HCT116 (cell line): ENCODE data around the gene DHX40. TPM values are rescaled to one million over a fixed set of nuclear protein-coding genes. Genes with fewer than 3 reads are reported as not detected.
A peak's percentile ranks its signal among the peaks of the same experiment; 100 is the strongest.

Experiments used
- ATAC-seq: fragments of 200-7000 bp; cut with Tn5 transposase; 2 replicates; pipeline ENCODE4 v1.9.1; 2020; ENCODE audit warnings: mild to moderate bottlenecking, moderate library complexity
- BruUV-seq: library from RNA; stranded (reverse); fragments of 400-500 nt; replicated peaks from 2 replicates; lab custom pipeline; 2021; lab: Mats Ljungman, UMichigan
- CTCF ChIA-PET: fragments of 300-600 bp; sonication (Branson Sonifier 250); formaldehyde crosslinking; loops from one replicate; lab custom pipeline; 2021; ENCODE audit warnings: antibody characterized with exemption; lab: Charles Lee
- POLR2A ChIA-PET: fragments of 300-600, 350-600 bp; sonication (Branson Sonifier 250); formaldehyde crosslinking; loops from one replicate; lab custom pipeline; 2021; ENCODE audit warnings: antibody characterized with exemption; lab: Charles Lee
- RAD21 ChIA-PET, 2 experiments: fragments of 300-600 bp; sonication (Branson Sonifier 250); formaldehyde crosslinking; loops; one replicate each; lab custom pipeline; 2023; ENCODE audit warnings: low total read pairs in 2 of 2; ENCODE audit not compliant: uncharacterized antibody in 2 of 2, unreplicated experiment in 2 of 2, low non-redundant PET in 1 of 2; lab: Charles Lee
- DNase-seq: peaks from one replicate; pipeline ENCODE4 v3.0.0-alpha.2; 2010; ENCODE audit warnings: low read depth, low spot score
- H2AFZ ChIP-seq: fragments of 200-600 bp; shearing (Covaris generic), sonication (generic); 2 replicates; pipeline ENCODE4 v1.6.1; 2017; ENCODE audit warnings: low read depth, mixed run types, mixed read lengths, antibody characterized with exemption, low read length; ENCODE audit not compliant: poor library complexity, severe bottlenecking
- H3K27ac ChIP-seq: 2 replicates; pipeline ENCODE4 v1.5.1; 2012; ENCODE audit warnings: low read depth, low read length
- H3K27me3 ChIP-seq: fragments of 200-600 bp; sonication (generic); 2 replicates; pipeline ENCODE4 v1.6.1; 2016; ENCODE audit warnings: mixed run types, low read length, mixed read lengths; ENCODE audit not compliant: insufficient read depth
- H3K36me3 ChIP-seq, 2 experiments: fragments of 200-500 bp in 1 of 2; fragments of 200-600 bp in 1 of 2; sonication (Bioruptor generic) in 1 of 2; sonication (generic) in 1 of 2; 2 replicates each; pipeline versions ENCODE4 v1.5.1 to v1.6.1; 2014 to 2016; ENCODE audit warnings: low read length in 2 of 2, inconsistent platforms in 1 of 2, mixed read lengths in 1 of 2, mixed run types in 1 of 2; ENCODE audit not compliant: insufficient read depth in 2 of 2, control insufficient read depth in 1 of 2
- H3K4me1 ChIP-seq, 2 experiments: fragments of 200-600 bp in 1 of 2; sonication (generic) in 1 of 2; 2 replicates each; pipeline versions ENCODE4 v1.5.1 to v1.6.1; 2012 to 2017; ENCODE audit warnings: low read length in 2 of 2, inconsistent platforms in 1 of 2, mild to moderate bottlenecking in 1 of 2, mixed read lengths in 1 of 2, mixed run types in 1 of 2, moderate library complexity in 1 of 2; ENCODE audit not compliant: insufficient read depth in 2 of 2, control insufficient read depth in 1 of 2
- H3K4me2 ChIP-seq: fragments of 200-600 bp; sonication (generic); 2 replicates; pipeline ENCODE4 v1.6.1; 2017; ENCODE audit warnings: mixed run types, low read length, mixed read lengths
- H3K4me3 ChIP-seq, 2 experiments: fragments of 200-600 bp in 1 of 2; sonication (generic) in 1 of 2; replicated peaks in 1 of 2; 2 replicates each; pipeline ENCODE4 v1.5.1; 2011 to 2016; ENCODE audit warnings: low read length in 2 of 2, control low read depth in 1 of 2, low read depth in 1 of 2, mild to moderate bottlenecking in 1 of 2, mixed read lengths in 1 of 2, mixed run types in 1 of 2
- H3K79me2 ChIP-seq: fragments of 200-600 bp; sonication (generic); 2 replicates; pipeline ENCODE4 v1.6.1; 2017; ENCODE audit warnings: mild to moderate bottlenecking, mixed run types, low read length, moderate library complexity, mixed read lengths; ENCODE audit not compliant: insufficient read depth
- H3K9ac ChIP-seq: fragments of 200-600 bp; sonication (generic); 2 replicates; pipeline ENCODE4 v1.6.1; 2016; ENCODE audit warnings: low read length, mixed read lengths
- H3K9me2 ChIP-seq: fragments of 200-600 bp; sonication (generic), shearing (Covaris generic); 2 replicates; pipeline ENCODE4 v1.6.1; 2017; ENCODE audit warnings: mixed run types, mild to moderate bottlenecking, moderate library complexity; ENCODE audit not compliant: insufficient read depth
- H3K9me3 ChIP-seq, 2 experiments: fragments of 200-500 bp in 1 of 2; fragments of 200-600 bp in 1 of 2; sonication (Bioruptor generic) in 1 of 2; sonication (generic) in 1 of 2; 2 replicates each; pipeline ENCODE4 v1.6.1; 2014 to 2017; ENCODE audit warnings: low read length in 2 of 2, mixed read lengths in 2 of 2, inconsistent platforms in 1 of 2, low read depth in 1 of 2, mild to moderate bottlenecking in 1 of 2, mixed run types in 1 of 2, moderate library complexity in 1 of 2; ENCODE audit not compliant: control insufficient read depth in 1 of 2, insufficient read depth in 1 of 2
- H4K20me1 ChIP-seq: fragments of 200-600 bp; sonication (generic), shearing (Covaris generic); 2 replicates; pipeline ENCODE4 v1.6.1; 2017; ENCODE audit warnings: mixed run types, mild to moderate bottlenecking, moderate library complexity; ENCODE audit not compliant: insufficient read depth
- CBX3 ChIP-seq: IDR thresholded peaks from 2 replicates; pipeline ENCODE4 v1.6.1; 2012; ENCODE audit warnings: low read depth
- CEBPB ChIP-seq: IDR thresholded peaks from 2 replicates; pipeline ENCODE4 v1.6.1; 2012; ENCODE audit warnings: low read depth
- ELF1 ChIP-seq: IDR thresholded peaks from 2 replicates; pipeline ENCODE4 v1.6.1; 2012; ENCODE audit warnings: low read depth, borderline replicate concordance
- EZH2 ChIP-seq: fragments of 200-600 bp; sonication (generic); IDR thresholded peaks from 2 replicates; pipeline ENCODE4 v1.6.1; 2017; ENCODE audit warnings: antibody characterized with exemption, mixed run types
- FOSL1 ChIP-seq: IDR thresholded peaks from 2 replicates; pipeline ENCODE4 v1.6.1; 2012; ENCODE audit warnings: low read depth
- JUND ChIP-seq: IDR thresholded peaks from 2 replicates; pipeline ENCODE4 v1.6.1; 2012
- POLR2A ChIP-seq: IDR thresholded peaks from 2 replicates; pipeline ENCODE4 v1.7.0; 2011; ENCODE audit warnings: borderline replicate concordance; ENCODE audit not compliant: insufficient read depth, insufficient read length; ENCODE audit errors: extremely low read depth
- RAD21 ChIP-seq: IDR thresholded peaks from 2 replicates; pipeline ENCODE4 v1.6.1; 2012; ENCODE audit warnings: low read depth, mild to moderate bottlenecking
- SP1 ChIP-seq: IDR thresholded peaks from 2 replicates; pipeline ENCODE4 v1.6.1; 2012; ENCODE audit warnings: low read depth
- TCF7L2 ChIP-seq: IDR thresholded peaks from 2 replicates; pipeline ENCODE4 v1.7.0; 2011; ENCODE audit warnings: borderline replicate concordance, inconsistent platforms; ENCODE audit not compliant: insufficient read depth, insufficient read length; ENCODE audit errors: extremely low read depth
- YY1 ChIP-seq: IDR thresholded peaks from 2 replicates; pipeline ENCODE4 v1.6.1; 2011; ENCODE audit warnings: low read length, low read depth, moderate library complexity, mild to moderate bottlenecking; ENCODE audit not compliant: insufficient replicate concordance; ENCODE audit errors: extremely low read depth
- ZFX ChIP-seq: fragments of 450-650 bp; IDR thresholded peaks from 2 replicates; pipeline ENCODE4 v1.6.1; 2017
- ZNF274 ChIP-seq: fragments of 200-500 bp; sonication (Bioruptor generic); IDR thresholded peaks from 2 replicates; pipeline ENCODE4 v1.6.1; 2014; ENCODE audit warnings: mild to moderate bottlenecking, low read depth, low read length, inconsistent platforms
- intact Hi-C: fragments of 100-400 bp; cut with micrococcal nuclease; formaldehyde crosslinking; loops from 2 replicates; pipeline ENCODE4 v1.10.0; 2022
- total RNA-seq: library from RNA; stranded (reverse); gene quantifications from one replicate; pipeline ENCODE4 v1.2.1, GENCODE V29; 2021; ENCODE audit not compliant: unreplicated experiment
- TF ChIP-seq, protein P1 (sequence below): IDR thresholded peaks from 2 replicates; pipeline ENCODE4 v1.6.1; 2011; ENCODE audit warnings: mild to moderate bottlenecking, low read length, moderate library complexity; ENCODE audit not compliant: insufficient replicate concordance; ENCODE audit errors: extremely low read depth
- TF ChIP-seq, protein P2 (sequence below), 3 experiments: fragments of 200-600 bp in 1 of 3; sonication (generic) in 1 of 3; IDR thresholded peaks in 2 of 3; conservative IDR thresholded peaks in 1 of 3; 2 replicates each; pipeline ENCODE4 v1.5.1; 2012 to 2017; ENCODE audit warnings: low read depth in 2 of 3, low read length in 2 of 3, antibody characterized with exemption in 1 of 3, borderline replicate concordance in 1 of 3, control low read depth in 1 of 3, mild to moderate bottlenecking in 1 of 3, mixed read lengths in 1 of 3, mixed run types in 1 of 3, moderate library complexity in 1 of 3; ENCODE audit not compliant: insufficient read depth in 1 of 3
- TF ChIP-seq, protein P3 (sequence below): IDR thresholded peaks from 2 replicates; pipeline ENCODE4 v1.6.1; 2012
- TF ChIP-seq, protein P4 (sequence below): IDR thresholded peaks from 2 replicates; pipeline ENCODE4 v1.6.1; 2012; ENCODE audit warnings: low read depth

Gene DHX40
- total RNA-seq, 1 experiment from 2014 or later = 58.7 TPM

DNA sequence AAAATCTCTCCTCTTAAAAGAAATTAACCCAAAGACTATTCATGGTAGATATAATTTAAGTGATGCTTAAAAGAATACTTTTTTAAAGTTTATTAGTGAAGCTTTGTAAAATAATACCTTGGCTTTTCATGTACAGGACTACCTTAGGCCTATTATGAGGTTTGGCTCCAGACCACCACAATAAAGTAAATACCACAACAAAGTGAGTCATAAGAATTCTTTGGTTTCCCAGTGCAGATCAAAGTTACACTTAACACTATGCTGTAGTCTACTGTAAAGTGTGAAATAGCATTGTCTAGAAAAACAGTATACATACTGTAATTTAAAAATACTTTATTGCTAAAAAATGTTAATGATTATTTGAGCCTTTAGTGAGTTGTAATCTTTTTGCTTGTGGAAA is 85.9 kb downstream of the DHX40 start:
- intact Hi-C loops = no loop called here
- Histone ChIP-seq H3K9ac (no peak overlapping the region), H3K36me3 (peaks cover 79 to 85% of the 10 kb centered on the region in 2 experiments), H3K9me2 (no peaks in the 10 kb centered on the region), H3K9me3 (no peaks in the 10 kb centered on the region; a peak in 2 of 4 replicates), H3K27me3 (no peaks in the 10 kb centered on the region), H2AFZ (no peak overlapping the region), H3K27ac (no peak overlapping the region), H3K4me3 (no peak overlapping the region), H3K4me2 (no peak overlapping the region), H3K4me1 (no peaks in the 10 kb centered on the region), H4K20me1 (peaks cover 31% of the 10 kb centered on the region), H3K79me2 (peaks cover 93% of the 10 kb centered on the region)
- ChIA-PET CTCF (no interaction called here), POLR2A (no interaction called here), RAD21 (no interaction called here)
- no TSS peak for BruUV-seq
- TF ChIP-seq, protein P1, sequence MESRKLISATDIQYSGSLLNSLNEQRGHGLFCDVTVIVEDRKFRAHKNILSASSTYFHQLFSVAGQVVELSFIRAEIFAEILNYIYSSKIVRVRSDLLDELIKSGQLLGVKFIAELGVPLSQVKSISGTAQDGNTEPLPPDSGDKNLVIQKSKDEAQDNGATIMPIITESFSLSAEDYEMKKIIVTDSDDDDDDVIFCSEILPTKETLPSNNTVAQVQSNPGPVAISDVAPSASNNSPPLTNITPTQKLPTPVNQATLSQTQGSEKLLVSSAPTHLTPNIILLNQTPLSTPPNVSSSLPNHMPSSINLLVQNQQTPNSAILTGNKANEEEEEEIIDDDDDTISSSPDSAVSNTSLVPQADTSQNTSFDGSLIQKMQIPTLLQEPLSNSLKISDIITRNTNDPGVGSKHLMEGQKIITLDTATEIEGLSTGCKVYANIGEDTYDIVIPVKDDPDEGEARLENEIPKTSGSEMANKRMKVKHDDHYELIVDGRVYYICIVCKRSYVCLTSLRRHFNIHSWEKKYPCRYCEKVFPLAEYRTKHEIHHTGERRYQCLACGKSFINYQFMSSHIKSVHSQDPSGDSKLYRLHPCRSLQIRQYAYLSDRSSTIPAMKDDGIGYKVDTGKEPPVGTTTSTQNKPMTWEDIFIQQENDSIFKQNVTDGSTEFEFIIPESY = no peak
- no peak for TF ChIP-seq RAD21
- TF ChIP-seq FOSL1 = no peak
- TF ChIP-seq CEBPB = no peak
- TF ChIP-seq, protein P2, sequence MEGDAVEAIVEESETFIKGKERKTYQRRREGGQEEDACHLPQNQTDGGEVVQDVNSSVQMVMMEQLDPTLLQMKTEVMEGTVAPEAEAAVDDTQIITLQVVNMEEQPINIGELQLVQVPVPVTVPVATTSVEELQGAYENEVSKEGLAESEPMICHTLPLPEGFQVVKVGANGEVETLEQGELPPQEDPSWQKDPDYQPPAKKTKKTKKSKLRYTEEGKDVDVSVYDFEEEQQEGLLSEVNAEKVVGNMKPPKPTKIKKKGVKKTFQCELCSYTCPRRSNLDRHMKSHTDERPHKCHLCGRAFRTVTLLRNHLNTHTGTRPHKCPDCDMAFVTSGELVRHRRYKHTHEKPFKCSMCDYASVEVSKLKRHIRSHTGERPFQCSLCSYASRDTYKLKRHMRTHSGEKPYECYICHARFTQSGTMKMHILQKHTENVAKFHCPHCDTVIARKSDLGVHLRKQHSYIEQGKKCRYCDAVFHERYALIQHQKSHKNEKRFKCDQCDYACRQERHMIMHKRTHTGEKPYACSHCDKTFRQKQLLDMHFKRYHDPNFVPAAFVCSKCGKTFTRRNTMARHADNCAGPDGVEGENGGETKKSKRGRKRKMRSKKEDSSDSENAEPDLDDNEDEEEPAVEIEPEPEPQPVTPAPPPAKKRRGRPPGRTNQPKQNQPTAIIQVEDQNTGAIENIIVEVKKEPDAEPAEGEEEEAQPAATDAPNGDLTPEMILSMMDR (IDR thresholded peaks at IDR 0.05 in 2 of 3, conservative IDR thresholded peaks at IDR 0.05 in 1 of 3; ENCODE audit: borderline replicate concordance in 1 of 3, insufficient read depth in 1 of 3, low read depth in 2 of 3, low read length in 2 of 3) = no peak
- TF ChIP-seq TCF7L2 = no peak
- TF ChIP-seq ELF1 = no peak
- no peak for TF ChIP-seq EZH2
- TF ChIP-seq ZNF274 = no peak
- no peak for TF ChIP-seq ZFX
- no peak for TF ChIP-seq CBX3
- TF ChIP-seq SP1 = no peak
- TF ChIP-seq, protein P3, sequence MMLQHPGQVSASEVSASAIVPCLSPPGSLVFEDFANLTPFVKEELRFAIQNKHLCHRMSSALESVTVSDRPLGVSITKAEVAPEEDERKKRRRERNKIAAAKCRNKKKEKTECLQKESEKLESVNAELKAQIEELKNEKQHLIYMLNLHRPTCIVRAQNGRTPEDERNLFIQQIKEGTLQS = no peak
- TF ChIP-seq, protein P4, sequence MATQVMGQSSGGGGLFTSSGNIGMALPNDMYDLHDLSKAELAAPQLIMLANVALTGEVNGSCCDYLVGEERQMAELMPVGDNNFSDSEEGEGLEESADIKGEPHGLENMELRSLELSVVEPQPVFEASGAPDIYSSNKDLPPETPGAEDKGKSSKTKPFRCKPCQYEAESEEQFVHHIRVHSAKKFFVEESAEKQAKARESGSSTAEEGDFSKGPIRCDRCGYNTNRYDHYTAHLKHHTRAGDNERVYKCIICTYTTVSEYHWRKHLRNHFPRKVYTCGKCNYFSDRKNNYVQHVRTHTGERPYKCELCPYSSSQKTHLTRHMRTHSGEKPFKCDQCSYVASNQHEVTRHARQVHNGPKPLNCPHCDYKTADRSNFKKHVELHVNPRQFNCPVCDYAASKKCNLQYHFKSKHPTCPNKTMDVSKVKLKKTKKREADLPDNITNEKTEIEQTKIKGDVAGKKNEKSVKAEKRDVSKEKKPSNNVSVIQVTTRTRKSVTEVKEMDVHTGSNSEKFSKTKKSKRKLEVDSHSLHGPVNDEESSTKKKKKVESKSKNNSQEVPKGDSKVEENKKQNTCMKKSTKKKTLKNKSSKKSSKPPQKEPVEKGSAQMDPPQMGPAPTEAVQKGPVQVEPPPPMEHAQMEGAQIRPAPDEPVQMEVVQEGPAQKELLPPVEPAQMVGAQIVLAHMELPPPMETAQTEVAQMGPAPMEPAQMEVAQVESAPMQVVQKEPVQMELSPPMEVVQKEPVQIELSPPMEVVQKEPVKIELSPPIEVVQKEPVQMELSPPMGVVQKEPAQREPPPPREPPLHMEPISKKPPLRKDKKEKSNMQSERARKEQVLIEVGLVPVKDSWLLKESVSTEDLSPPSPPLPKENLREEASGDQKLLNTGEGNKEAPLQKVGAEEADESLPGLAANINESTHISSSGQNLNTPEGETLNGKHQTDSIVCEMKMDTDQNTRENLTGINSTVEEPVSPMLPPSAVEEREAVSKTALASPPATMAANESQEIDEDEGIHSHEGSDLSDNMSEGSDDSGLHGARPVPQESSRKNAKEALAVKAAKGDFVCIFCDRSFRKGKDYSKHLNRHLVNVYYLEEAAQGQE = no peak
- no peak for TF ChIP-seq JUND
- TF ChIP-seq POLR2A = no peak
- no peak for TF ChIP-seq YY1
- ATAC-seq (peak; percentile 67), DNase-seq (no peak)
